Trophoblast cell (in vitro differentiated cells and primary cell): ENCODE results near the gene NADSYN1.
"Not testable (repeated sequence)": the region's sequence is repeated elsewhere in the genome, so short reads cannot be mapped to it uniquely, and the experiment has no call there.

ENCODE experiments used
- DNase-seq, 2 donors: peaks; one replicate each; pipeline ENCODE4 v3.0.0-alpha.2; 2016
- H2AFZ ChIP-seq: 2 replicates; pipeline ENCODE4 v1.6.1; 2013; ENCODE audit warnings: low read length, moderate library complexity, mild to moderate bottlenecking; ENCODE audit not compliant: insufficient read depth, poor library complexity
- H2AK5ac ChIP-seq: 2 replicates; pipeline ENCODE4 v1.6.1; 2013; ENCODE audit warnings: mild to moderate bottlenecking, low read length
- H2BK120ac ChIP-seq: 2 replicates; pipeline ENCODE4 v1.6.1; 2013; ENCODE audit warnings: low read length, mild to moderate bottlenecking, moderate library complexity; ENCODE audit not compliant: insufficient read depth, poor library complexity
- H2BK12ac ChIP-seq: 2 replicates; pipeline ENCODE4 v1.6.1; 2013; ENCODE audit warnings: mild to moderate bottlenecking, low read length, moderate library complexity
- H2BK5ac ChIP-seq: 2 replicates; pipeline ENCODE4 v1.6.1; 2013; ENCODE audit warnings: low read length, low read depth, moderate library complexity, mild to moderate bottlenecking; ENCODE audit not compliant: poor library complexity
- H3K14ac ChIP-seq: 2 replicates; pipeline ENCODE4 v1.6.1; 2013; ENCODE audit warnings: mild to moderate bottlenecking, low read length
- H3K18ac ChIP-seq: 2 replicates; pipeline ENCODE4 v1.6.1; 2013; ENCODE audit warnings: mild to moderate bottlenecking, low read length
- H3K23ac ChIP-seq: 2 replicates; pipeline ENCODE4 v1.6.1; 2013; ENCODE audit warnings: low read length
- H3K27ac ChIP-seq: 2 replicates; pipeline ENCODE4 v1.5.1; 2013; ENCODE audit warnings: low read depth, mild to moderate bottlenecking, inconsistent platforms, low read length, moderate library complexity
- H3K27me3 ChIP-seq: 2 replicates; pipeline ENCODE4 v1.6.1; 2013; ENCODE audit warnings: inconsistent platforms, mild to moderate bottlenecking, low read length, moderate library complexity; ENCODE audit not compliant: insufficient read depth
- H3K36me3 ChIP-seq, 2 experiments: 1 replicate in 1 of 2; 2 replicates in 1 of 2; pipeline ENCODE4 v1.6.1; 2013; ENCODE audit warnings: low read length in 2 of 2, mild to moderate bottlenecking in 2 of 2, moderate library complexity in 1 of 2; ENCODE audit not compliant: insufficient read depth in 2 of 2, control insufficient read depth in 1 of 2
- H3K4ac ChIP-seq: 2 replicates; pipeline ENCODE4 v1.6.1; 2013; ENCODE audit warnings: low read depth, mild to moderate bottlenecking, low read length, moderate library complexity
- H3K4me1 ChIP-seq, 2 experiments: 1 replicate in 1 of 2; 2 replicates in 1 of 2; pipeline ENCODE4 v1.6.1; 2013; ENCODE audit warnings: low read length in 2 of 2, mild to moderate bottlenecking in 2 of 2, moderate library complexity in 1 of 2; ENCODE audit not compliant: insufficient read depth in 2 of 2, control insufficient read depth in 1 of 2
- H3K4me2 ChIP-seq: 2 replicates; pipeline ENCODE4 v1.6.1; 2013; ENCODE audit warnings: inconsistent platforms, mild to moderate bottlenecking, low read length, moderate library complexity
- H3K4me3 ChIP-seq: 2 replicates; pipeline ENCODE4 v1.5.1; 2013; ENCODE audit warnings: mild to moderate bottlenecking, low read depth, low read length, inconsistent platforms
- H3K79me1 ChIP-seq: one replicate; pipeline ENCODE4 v1.6.1; 2013; ENCODE audit warnings: low read length
- H3K79me2 ChIP-seq: 2 replicates; pipeline ENCODE4 v1.6.1; 2013; ENCODE audit warnings: low read length, mild to moderate bottlenecking; ENCODE audit not compliant: control insufficient read depth, insufficient read depth, poor library complexity
- H3K9ac ChIP-seq: 2 replicates; pipeline ENCODE4 v1.6.1; 2013; ENCODE audit warnings: mild to moderate bottlenecking, low read length
- H3K9me3 ChIP-seq: 2 replicates; pipeline ENCODE4 v1.6.1; 2013; ENCODE audit warnings: low read depth, mild to moderate bottlenecking, control low read depth, inconsistent platforms, low read length; ENCODE audit not compliant: insufficient read depth
- H4K12ac ChIP-seq: 2 replicates; pipeline ENCODE4 v1.6.1; 2013; ENCODE audit warnings: low read depth, mild to moderate bottlenecking, low read length, moderate library complexity
- H4K8ac ChIP-seq: 2 replicates; pipeline ENCODE4 v1.6.1; 2013; ENCODE audit warnings: low read depth, mild to moderate bottlenecking, low read length, moderate library complexity
- H4K91ac ChIP-seq: one replicate; pipeline ENCODE4 v1.6.1; 2013; ENCODE audit warnings: low read depth, mild to moderate bottlenecking, low read length, moderate library complexity
- WGBS: extraction: QIAGEN DNeasy Blood & Tissue Kit; methylation state at CpG from one replicate; pipeline ENCODE4 v1.1.7; 2013; ENCODE audit warnings: missing lambda C conversion rate; ENCODE audit not compliant: insufficient read length, insufficient coverage; ENCODE audit errors: extremely low coverage; 5-methylcytosine and 5-hydroxymethylcytosine counted together

Gene NADSYN1

DNA sequence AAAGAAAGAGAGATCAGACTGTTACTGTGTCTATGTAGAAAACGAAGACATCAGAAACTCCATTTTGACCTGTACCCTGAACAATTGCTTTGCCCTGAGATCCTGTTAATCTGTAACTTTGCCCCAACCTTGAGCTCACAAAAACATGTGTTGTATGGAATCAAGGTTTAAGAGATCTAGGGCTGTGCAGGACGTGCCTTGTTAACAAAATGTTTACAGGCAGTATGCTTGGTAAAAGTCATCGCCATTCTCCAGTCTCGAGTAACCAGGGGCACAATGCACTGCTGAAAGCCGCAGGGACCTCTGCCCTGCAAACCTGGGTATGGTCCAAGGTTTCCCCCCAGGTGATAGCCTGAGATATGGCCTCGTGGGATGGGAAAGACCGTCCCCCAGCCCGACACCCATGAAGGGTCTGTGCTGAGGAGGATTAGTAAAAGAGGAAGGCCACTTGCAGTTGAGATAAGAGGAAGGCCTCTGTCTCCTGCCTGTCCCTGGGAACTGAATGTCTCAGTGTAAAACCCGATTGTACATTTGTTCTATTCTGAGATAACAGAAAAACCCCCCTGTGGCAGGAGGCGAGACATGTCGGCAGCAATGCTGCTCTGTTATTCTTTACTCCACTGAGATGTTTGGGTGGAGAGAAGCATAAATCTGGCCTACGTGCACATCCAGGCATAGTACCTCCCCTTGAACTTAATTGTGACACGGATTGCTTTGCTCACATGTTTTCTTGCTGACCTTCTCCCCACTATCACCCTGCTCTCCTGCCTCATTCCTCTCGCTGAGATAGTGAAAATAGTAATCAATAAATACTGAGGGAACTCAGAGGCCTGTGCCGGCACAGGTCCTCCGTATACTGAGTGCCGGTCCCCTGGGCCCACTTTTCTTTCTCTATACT lies 82.0 kb downstream of the NADSYN1 start:
- not testable (repeated sequence) for H3K23ac ChIP-seq, H2BK12ac ChIP-seq, H3K9ac ChIP-seq, H3K36me3 ChIP-seq, H2AFZ ChIP-seq, H2AK5ac ChIP-seq, H3K18ac ChIP-seq, H3K4ac ChIP-seq, H3K9me3 ChIP-seq, H3K27ac ChIP-seq, H4K8ac ChIP-seq, H4K12ac ChIP-seq, H3K79me2 ChIP-seq, H2BK5ac ChIP-seq, DNase-seq, H4K91ac ChIP-seq, H3K4me3 ChIP-seq, H2BK120ac ChIP-seq, H3K4me2 ChIP-seq, H3K79me1 ChIP-seq, H3K27me3 ChIP-seq, H3K14ac ChIP-seq, H3K4me1 ChIP-seq
- WGBS: no CpG with 5 or more reads among the region's 17 CpGs

DNA sequence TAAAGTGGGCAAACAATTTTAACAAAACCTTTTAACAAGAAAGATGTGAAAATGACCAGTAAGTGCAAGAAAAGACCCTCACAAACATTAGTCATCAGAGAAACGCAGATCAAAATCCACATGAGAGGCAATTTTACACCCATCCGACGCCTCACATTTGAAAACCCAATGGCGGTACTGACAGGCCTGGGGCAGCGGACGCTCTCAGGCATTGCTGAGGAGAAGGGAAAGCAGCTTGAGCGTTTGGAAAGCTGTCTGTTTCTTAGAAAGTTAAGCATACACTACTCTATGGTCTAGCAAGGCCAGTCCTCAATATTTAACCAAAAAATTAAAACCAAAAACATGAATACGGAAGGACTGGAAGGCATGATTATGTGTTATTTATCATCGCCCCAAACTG lies 82.8 kb downstream of the NADSYN1 start:
- H2BK5ac ChIP-seq: no peak overlapping the region
- H3K9me3 ChIP-seq: peaks cover 1% of the 10 kb centered on the region
- H3K27me3 ChIP-seq: no peaks in the 10 kb centered on the region
- H3K23ac ChIP-seq: no peak overlapping the region
- DNase-seq: no peak
- H3K4me3 ChIP-seq: no peak overlapping the region
- H3K36me3 ChIP-seq: no peaks in the 10 kb centered on the region
- no CpG with 5 or more reads among the region's 9 CpGs for WGBS
- H4K12ac ChIP-seq: no peak overlapping the region
- no peaks in the 10 kb centered on the region for H3K4me1 ChIP-seq
- H2BK12ac ChIP-seq: no peak overlapping the region
- H4K8ac ChIP-seq: no peak overlapping the region
- no peaks in the 10 kb centered on the region for H3K79me1 ChIP-seq
- no peaks in the 10 kb centered on the region for H3K79me2 ChIP-seq
- no peak overlapping the region for H3K27ac ChIP-seq
- no peak overlapping the region for H3K18ac ChIP-seq
- H3K4me2 ChIP-seq: no peak overlapping the region
- H2AK5ac ChIP-seq: no peak overlapping the region
- H3K14ac ChIP-seq: no peak overlapping the region
- H2BK120ac ChIP-seq: no peak overlapping the region
- H2AFZ ChIP-seq: no peak overlapping the region
- no peak overlapping the region for H3K4ac ChIP-seq
- H4K91ac ChIP-seq: no peak overlapping the region
- H3K9ac ChIP-seq: no peak overlapping the region

DNA sequence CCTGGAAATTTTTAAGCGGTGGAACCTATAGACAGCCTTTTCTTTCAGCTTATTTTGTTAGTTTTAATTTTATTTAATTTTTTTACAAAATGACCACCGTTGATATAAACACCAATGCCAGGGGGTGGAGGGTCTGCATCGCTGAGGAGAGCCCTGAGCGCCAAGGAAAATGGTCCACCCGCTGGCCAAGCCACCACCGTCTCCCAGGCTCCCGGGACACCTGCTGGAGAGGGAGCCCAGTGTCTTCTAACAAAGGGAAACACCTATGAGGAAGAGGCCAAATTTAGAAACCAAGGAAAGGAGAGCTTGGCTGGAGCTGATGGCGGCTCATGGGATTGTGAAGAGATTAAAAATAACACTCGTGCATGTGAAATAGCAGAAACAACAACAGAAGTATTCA lies 84.5 kb downstream of the NADSYN1 start:
- Histone ChIP-seq H3K18ac (no peak overlapping the region), H3K27me3 (no peaks in the 10 kb centered on the region), H3K4me1 (no peaks in the 10 kb centered on the region), H2BK5ac (no peak overlapping the region), H3K9me3 (no peaks in the 10 kb centered on the region), H2AFZ (no peak overlapping the region), H4K12ac (no peak overlapping the region), H3K27ac (no peak overlapping the region), H3K4me2 (no peak overlapping the region), H3K4me3 (no peak overlapping the region), H4K91ac (no peak overlapping the region), H3K4ac (no peak overlapping the region), H4K8ac (no peak overlapping the region), H2AK5ac (no peak overlapping the region), H3K79me2 (no peaks in the 10 kb centered on the region), H3K36me3 (no peaks in the 10 kb centered on the region), H3K14ac (no peak overlapping the region), H3K23ac (no peak overlapping the region), H3K9ac (no peak overlapping the region), H2BK12ac (no peak overlapping the region), H3K79me1 (no peaks in the 10 kb centered on the region), H2BK120ac (no peak overlapping the region)
- no CpG with 5 or more reads among the region's 9 CpGs for WGBS
- DNase-seq: no peak

DNA sequence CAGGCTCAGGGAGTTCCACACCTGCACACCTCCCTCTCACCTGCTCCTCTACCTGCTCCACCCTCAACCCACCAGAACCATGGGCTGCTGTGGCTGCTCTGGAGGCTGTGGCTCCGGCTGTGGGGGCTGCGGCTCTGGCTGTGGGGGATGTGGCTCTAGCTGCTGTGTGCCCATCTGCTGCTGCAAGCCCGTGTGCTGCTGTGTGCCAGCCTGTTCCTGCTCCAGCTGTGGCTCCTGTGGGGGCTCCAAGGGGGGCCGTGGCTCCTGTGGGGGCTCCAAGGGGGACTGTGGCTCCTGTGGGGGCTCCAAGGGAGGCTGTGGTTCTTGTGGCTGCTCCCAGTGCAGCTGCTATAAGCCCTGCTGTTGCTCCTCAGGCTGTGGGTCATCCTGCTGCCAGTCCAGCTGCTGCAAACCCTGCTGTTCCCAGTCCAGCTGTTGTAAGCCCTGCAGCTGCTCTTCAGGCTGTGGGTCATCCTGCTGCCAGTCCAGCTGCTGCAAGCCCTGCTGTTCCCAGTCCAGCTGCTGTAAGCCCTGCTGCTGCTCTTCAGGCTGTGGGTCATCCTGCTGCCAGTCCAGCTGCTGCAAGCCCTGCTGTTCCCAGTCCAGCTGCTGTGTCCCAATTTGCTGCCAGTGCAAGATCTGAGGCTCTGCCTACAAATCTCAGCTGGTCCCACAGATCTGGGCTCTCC lies 85.1 kb downstream of the NADSYN1 start, which contains the start of gene KRTAP5-8:
KRTAP5-8 (plus strand) TSS at position 49 of the 689 bp plus-strand sequence; CDS start at position 80, 31 bp downstream.
- not testable (repeated sequence) for H3K14ac ChIP-seq, H3K9ac ChIP-seq, H3K4me1 ChIP-seq, H3K23ac ChIP-seq, H3K79me2 ChIP-seq, H3K27ac ChIP-seq, H3K18ac ChIP-seq, H3K27me3 ChIP-seq, DNase-seq, H2AK5ac ChIP-seq, H3K9me3 ChIP-seq, H4K12ac ChIP-seq, H3K4ac ChIP-seq, H2BK12ac ChIP-seq, H3K4me3 ChIP-seq, H3K79me1 ChIP-seq, H4K91ac ChIP-seq, H2BK120ac ChIP-seq, H4K8ac ChIP-seq, H3K36me3 ChIP-seq, H3K4me2 ChIP-seq, H2BK5ac ChIP-seq, H2AFZ ChIP-seq
- no CpG with 5 or more reads among the region's 4 CpGs for WGBS
